ENCODE results near the gene GRM4. TPM values are rescaled to one million over a fixed set of nuclear protein-coding genes. Genes with fewer than 3 reads are reported as not detected.
A peak's percentile ranks its signal among the peaks of the same experiment; 100 is the strongest.

Gene GRM4
- total and polyA plus RNA-seq, 2 experiments from 2014 or later, result 0.10 to 0.22 TPM

GRCh38 chr6:34000281-34000680, 145.6 kb downstream of the GRM4 start:
- WGBS, 2 experiments (ENCODE audit: low coverage in 1 of 2, low lambda C conversion rate in 2 of 2, missing lambda C conversion rate in 2 of 2), result 56 to 62% methylated on average over 5 of the region's 5 CpGs
- no peak overlapping the region for H3K9ac ChIP-seq

GRCh38 chr6:33999567-33999966, 146.3 kb downstream of the GRM4 start:
- no peak for DNase-seq
- Histone ChIP-seq H3K9me2 (ENCODE audit: insufficient read depth) (no peaks in the 10 kb centered on the region), H3K79me2 (ENCODE audit: insufficient read depth) (no peaks in the 10 kb centered on the region), H3K9me3 (ENCODE audit: low read depth) (no peaks in the 10 kb centered on the region), H4K20me1 (ENCODE audit: insufficient read depth) (no peaks in the 10 kb centered on the region), H3K4me2 (ENCODE audit: unreplicated experiment) (no peak overlapping the region), H3K27ac (no peak overlapping the region), H3K36me3 (ENCODE audit: low read depth) (no peaks in the 10 kb centered on the region), H3K4me3 (no peak overlapping the region), H3F3A (ENCODE audit: insufficient read depth) (no peaks in the 10 kb centered on the region), H3K4me1 (ENCODE audit: insufficient read depth) (no peaks in the 10 kb centered on the region), H3K27me3 (replicated peaks; ENCODE audit: insufficient read depth) (peaks cover 18% of the 10 kb centered on the region; the same call in 1 of the 2 replicates), H3K9ac (no peak overlapping the region), H2AFZ (no peak overlapping the region)
- in situ Hi-C loops (cut with MboI), result no loop called here
- TF ChIP-seq EZH2phosphoT487 (IDR thresholded peaks at IDR 0.05; ENCODE audit: insufficient read depth, low read depth) (no peak), EZH2 (IDR thresholded peaks at IDR 0.05; ENCODE audit: insufficient read depth, poor library complexity, severe bottlenecking) (no peak)
- WGBS, 2 experiments (ENCODE audit: low coverage in 1 of 2, low lambda C conversion rate in 2 of 2, missing lambda C conversion rate in 2 of 2), result 72 to 87% methylated on average over 4 of the region's 4 CpGs

More at GRCh38 chr6:34000281-34000680, 145.6 kb downstream of the GRM4 start:
- TF ChIP-seq EZH2phosphoT487 (IDR thresholded peaks at IDR 0.05; ENCODE audit: insufficient read depth, low read depth) (no peak), EZH2 (IDR thresholded peaks at IDR 0.05; ENCODE audit: insufficient read depth, poor library complexity, severe bottlenecking) (no peak)
- no peak for DNase-seq
- Histone ChIP-seq H3K9me2 (ENCODE audit: insufficient read depth) (no peaks in the 10 kb centered on the region), H3K9me3 (ENCODE audit: low read depth) (no peaks in the 10 kb centered on the region), H2AFZ (no peak overlapping the region), H3K4me1 (ENCODE audit: insufficient read depth) (no peaks in the 10 kb centered on the region), H3K36me3 (ENCODE audit: low read depth) (no peaks in the 10 kb centered on the region), H3K4me3 (no peak overlapping the region), H3K27ac (no peak overlapping the region), H3K4me2 (ENCODE audit: unreplicated experiment) (no peak overlapping the region), H3K27me3 (replicated peaks; ENCODE audit: insufficient read depth) (peaks cover 25% of the 10 kb centered on the region; the same call in 1 of the 2 replicates), H4K20me1 (ENCODE audit: insufficient read depth) (no peaks in the 10 kb centered on the region), H3F3A (ENCODE audit: insufficient read depth) (no peaks in the 10 kb centered on the region), H3K79me2 (ENCODE audit: insufficient read depth) (no peaks in the 10 kb centered on the region)
- in situ Hi-C loops (cut with MboI), result no loop called here

GRCh38 chr6:33998660-33999059, 147.2 kb downstream of the GRM4 start:
- Histone ChIP-seq H2AFZ (no peak overlapping the region), H3F3A (ENCODE audit: insufficient read depth) (no peaks in the 10 kb centered on the region), H3K4me1 (ENCODE audit: insufficient read depth) (no peaks in the 10 kb centered on the region), H4K20me1 (ENCODE audit: insufficient read depth) (no peaks in the 10 kb centered on the region), H3K36me3 (ENCODE audit: low read depth) (no peaks in the 10 kb centered on the region), H3K9me3 (ENCODE audit: low read depth) (no peaks in the 10 kb centered on the region), H3K4me2 (ENCODE audit: unreplicated experiment) (no peak overlapping the region), H3K9me2 (ENCODE audit: insufficient read depth) (no peaks in the 10 kb centered on the region), H3K27ac (no peak overlapping the region), H3K79me2 (ENCODE audit: insufficient read depth) (no peaks in the 10 kb centered on the region), H3K27me3 (replicated peaks; ENCODE audit: insufficient read depth) (peaks cover 18% of the 10 kb centered on the region; the same call in 1 of the 2 replicates), H3K4me3 (no peak overlapping the region), H3K9ac (no peak overlapping the region)
- WGBS, 2 experiments (ENCODE audit: low coverage in 1 of 2, low lambda C conversion rate in 2 of 2, missing lambda C conversion rate in 2 of 2), result 77 to 87% methylated on average over 5 of the region's 5 CpGs
- TF ChIP-seq EZH2phosphoT487 (IDR thresholded peaks at IDR 0.05; ENCODE audit: insufficient read depth, low read depth) (no peak), EZH2 (IDR thresholded peaks at IDR 0.05; ENCODE audit: insufficient read depth, poor library complexity, severe bottlenecking) (no peak)
- in situ Hi-C loops (cut with MboI), result no loop called here
- DNase-seq, result no peak

GRCh38 chr6:33997265-33997664, 148.6 kb downstream of the GRM4 start:
- DNase-seq, result no peak
- Histone ChIP-seq H3F3A (ENCODE audit: insufficient read depth) (no peaks in the 10 kb centered on the region), H3K4me2 (ENCODE audit: unreplicated experiment) (no peak overlapping the region), H3K9me2 (ENCODE audit: insufficient read depth) (no peaks in the 10 kb centered on the region), H2AFZ (no peak overlapping the region), H3K36me3 (ENCODE audit: low read depth) (no peaks in the 10 kb centered on the region), H3K79me2 (ENCODE audit: insufficient read depth) (no peaks in the 10 kb centered on the region), H3K27ac (no peak overlapping the region), H3K9ac (no peak overlapping the region), H4K20me1 (ENCODE audit: insufficient read depth) (no peaks in the 10 kb centered on the region), H3K27me3 (replicated peaks; ENCODE audit: insufficient read depth) (peaks cover 18% of the 10 kb centered on the region), H3K9me3 (ENCODE audit: low read depth) (no peaks in the 10 kb centered on the region), H3K4me1 (ENCODE audit: insufficient read depth) (no peaks in the 10 kb centered on the region), H3K4me3 (no peak overlapping the region)
- TF ChIP-seq EZH2phosphoT487 (IDR thresholded peaks at IDR 0.05; ENCODE audit: insufficient read depth, low read depth) (no peak), EZH2 (IDR thresholded peaks at IDR 0.05; ENCODE audit: insufficient read depth, poor library complexity, severe bottlenecking) (no peak)
- in situ Hi-C loops (cut with MboI), result no loop called here
- 39 to 47% methylated on average over 1 of the region's 1 CpG for WGBS, 2 experiments (ENCODE audit: low coverage in 1 of 2, low lambda C conversion rate in 2 of 2, missing lambda C conversion rate in 2 of 2)

- no peak for TF ChIP-seq EZH2 (IDR thresholded peaks at IDR 0.05; ENCODE audit: insufficient read depth, poor library complexity, severe bottlenecking)
- no peak for TF ChIP-seq EZH2phosphoT487 (IDR thresholded peaks at IDR 0.05; ENCODE audit: insufficient read depth, low read depth)
- no peaks in the 10 kb centered on the region for H3K9me2 ChIP-seq (ENCODE audit: insufficient read depth)
- no peak overlapping the region for H2AFZ ChIP-seq
- H3K27me3 ChIP-seq (replicated peaks; ENCODE audit: insufficient read depth), result peaks cover 20% of the 10 kb centered on the region
- no peak overlapping the region for H3K27ac ChIP-seq
- DNase-seq, result peak; percentile 18
- no peak overlapping the region for H3K9ac ChIP-seq
- no peaks in the 10 kb centered on the region for H4K20me1 ChIP-seq (ENCODE audit: insufficient read depth)
- no peaks in the 10 kb centered on the region for H3F3A ChIP-seq (ENCODE audit: insufficient read depth)
- no peaks in the 10 kb centered on the region for H3K4me1 ChIP-seq (ENCODE audit: insufficient read depth)
- no peak overlapping the region for H3K4me3 ChIP-seq
- H3K4me2 ChIP-seq (ENCODE audit: unreplicated experiment), result no peak overlapping the region
- no peaks in the 10 kb centered on the region for H3K79me2 ChIP-seq (ENCODE audit: insufficient read depth)
- 30 to 36% methylated on average over 5 of the region's 5 CpGs for WGBS, 2 experiments (ENCODE audit: low coverage in 1 of 2, low lambda C conversion rate in 2 of 2, missing lambda C conversion rate in 2 of 2)
- in situ Hi-C loops (cut with MboI), result no loop called here
- H3K9me3 ChIP-seq (ENCODE audit: low read depth), result no peaks in the 10 kb centered on the region
- no peaks in the 10 kb centered on the region for H3K36me3 ChIP-seq (ENCODE audit: low read depth)
Observed at GRCh38 chr6:33996120-33996475, 149.8 kb downstream of the GRM4 start.
